ENCODE data around the gene ASZ1.

DNA sequence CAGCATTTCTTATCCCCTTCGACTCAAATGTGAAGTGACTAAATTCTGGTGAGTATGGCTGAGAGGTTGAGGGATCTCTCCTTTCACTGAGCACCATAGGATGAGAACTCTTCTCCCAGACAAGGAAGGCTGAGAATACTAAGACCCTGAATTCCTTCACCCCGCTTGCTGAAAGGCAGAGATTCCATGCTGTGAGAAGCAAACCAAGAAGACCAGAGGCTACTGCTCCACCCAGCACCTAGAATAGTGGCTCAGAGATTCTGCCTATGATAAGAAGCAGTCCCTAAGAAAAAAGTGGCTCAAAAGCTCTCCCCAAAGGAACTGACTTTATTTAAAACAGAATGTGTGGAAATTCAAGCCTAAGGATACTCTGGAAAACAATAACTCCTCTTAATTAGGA, 77.7 kb downstream of the ASZ1 start:
- TF ChIP-seq, protein P1, sequence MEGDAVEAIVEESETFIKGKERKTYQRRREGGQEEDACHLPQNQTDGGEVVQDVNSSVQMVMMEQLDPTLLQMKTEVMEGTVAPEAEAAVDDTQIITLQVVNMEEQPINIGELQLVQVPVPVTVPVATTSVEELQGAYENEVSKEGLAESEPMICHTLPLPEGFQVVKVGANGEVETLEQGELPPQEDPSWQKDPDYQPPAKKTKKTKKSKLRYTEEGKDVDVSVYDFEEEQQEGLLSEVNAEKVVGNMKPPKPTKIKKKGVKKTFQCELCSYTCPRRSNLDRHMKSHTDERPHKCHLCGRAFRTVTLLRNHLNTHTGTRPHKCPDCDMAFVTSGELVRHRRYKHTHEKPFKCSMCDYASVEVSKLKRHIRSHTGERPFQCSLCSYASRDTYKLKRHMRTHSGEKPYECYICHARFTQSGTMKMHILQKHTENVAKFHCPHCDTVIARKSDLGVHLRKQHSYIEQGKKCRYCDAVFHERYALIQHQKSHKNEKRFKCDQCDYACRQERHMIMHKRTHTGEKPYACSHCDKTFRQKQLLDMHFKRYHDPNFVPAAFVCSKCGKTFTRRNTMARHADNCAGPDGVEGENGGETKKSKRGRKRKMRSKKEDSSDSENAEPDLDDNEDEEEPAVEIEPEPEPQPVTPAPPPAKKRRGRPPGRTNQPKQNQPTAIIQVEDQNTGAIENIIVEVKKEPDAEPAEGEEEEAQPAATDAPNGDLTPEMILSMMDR (IDR thresholded peaks at IDR 0.05): no peak
- no peak for TF ChIP-seq POLR2A (IDR thresholded peaks at IDR 0.05)

All from sigmoid colon (tissue), 3 donors.